Nephron (organoid): ENCODE data around the gene SRF.

Experiments used
- H3K27ac Mint-ChIP-seq, 3 experiments: 2 replicates each; pipeline ENCODE4 v1.8.0; 2020; ENCODE audit warnings: mixed read lengths in 3 of 3, mild to moderate bottlenecking in 2 of 3, moderate library complexity in 1 of 3
- H3K27me3 Mint-ChIP-seq: 2 replicates; pipeline ENCODE4 v1.8.0; 2021; ENCODE audit warnings: low read depth, mild to moderate bottlenecking, moderate library complexity, mixed read lengths
- H3K36me3 Mint-ChIP-seq: 2 replicates; pipeline ENCODE4 v1.8.0; 2020; ENCODE audit warnings: low read depth, mixed read lengths
- H3K4me1 Mint-ChIP-seq: 2 replicates; pipeline ENCODE4 v1.8.0; 2020; ENCODE audit warnings: mixed read lengths
- H3K4me3 Mint-ChIP-seq, 3 experiments: 2 replicates each; pipeline ENCODE4 v1.8.0; 2020; ENCODE audit warnings: mild to moderate bottlenecking in 3 of 3, mixed read lengths in 3 of 3, moderate library complexity in 2 of 3
- H3K9me3 Mint-ChIP-seq: 2 replicates; pipeline ENCODE4 v1.8.0; 2020; ENCODE audit warnings: mixed read lengths
- CTCF ChIP-seq, 3 experiments: fragments of 200-600 bp; sonication (generic); IDR thresholded peaks; one replicate each; pipeline ENCODE4 v1.5.0; 2021; ENCODE audit warnings: antibody characterized with exemption in 3 of 3; ENCODE audit not compliant: unreplicated experiment in 3 of 3

The SRF gene

GRCh38 chr6:43188426-43188825 is 17.4 kb downstream of the SRF start:
- no peak overlapping the region for H3K4me3 Mint-ChIP-seq
- peaks cover 8% of the 10 kb centered on the region for H3K4me1 Mint-ChIP-seq
- TF ChIP-seq CTCF (IDR thresholded peaks at IDR 0.05; ENCODE audit: unreplicated experiment in 3 of 3): no peak
- no peaks in the 10 kb centered on the region for H3K9me3 Mint-ChIP-seq
- H3K27ac Mint-ChIP-seq: no peak overlapping the region
- no peaks in the 10 kb centered on the region for H3K27me3 Mint-ChIP-seq
- H3K36me3 Mint-ChIP-seq: peaks cover 48% of the 10 kb centered on the region

- Mint-ChIP-seq H3K4me1 (no peaks in the 10 kb centered on the region), H3K36me3 (peaks cover 52% of the 10 kb centered on the region), H3K9me3 (no peaks in the 10 kb centered on the region), H3K4me3 (no peak overlapping the region), H3K27ac (no peak overlapping the region), H3K27me3 (no peaks in the 10 kb centered on the region)
- no peak for TF ChIP-seq CTCF (IDR thresholded peaks at IDR 0.05; ENCODE audit: unreplicated experiment in 3 of 3)
These were observed 18.8 kb downstream of the SRF start for GRCh38 chr6:43189776-43190304.

- no peak for TF ChIP-seq CTCF (IDR thresholded peaks at IDR 0.05; ENCODE audit: unreplicated experiment in 3 of 3)
- Mint-ChIP-seq H3K36me3 (peaks cover 53% of the 10 kb centered on the region), H3K4me3 (no peak overlapping the region), H3K9me3 (no peaks in the 10 kb centered on the region), H3K27ac (no peak overlapping the region), H3K4me1 (no peaks in the 10 kb centered on the region), H3K27me3 (no peaks in the 10 kb centered on the region)
These were observed 21.8 kb downstream of the SRF start for GRCh38 chr6:43192911-43193310.

GRCh38 chr6:43193929-43194328 is 22.9 kb downstream of the SRF start:
- no peak for TF ChIP-seq CTCF (IDR thresholded peaks at IDR 0.05; ENCODE audit: unreplicated experiment in 3 of 3)
- Mint-ChIP-seq H3K36me3 (peaks cover 44% of the 10 kb centered on the region), H3K27me3 (no peaks in the 10 kb centered on the region), H3K4me3 (no peak overlapping the region), H3K27ac (no peak overlapping the region), H3K9me3 (no peaks in the 10 kb centered on the region), H3K4me1 (no peaks in the 10 kb centered on the region)

- no peaks in the 10 kb centered on the region for H3K9me3 Mint-ChIP-seq
- no peaks in the 10 kb centered on the region for H3K27me3 Mint-ChIP-seq
- H3K36me3 Mint-ChIP-seq: peaks cover 54% of the 10 kb centered on the region
- no peak overlapping the region for H3K4me3 Mint-ChIP-seq
- H3K4me1 Mint-ChIP-seq: no peaks in the 10 kb centered on the region
- TF ChIP-seq CTCF (IDR thresholded peaks at IDR 0.05; ENCODE audit: unreplicated experiment in 3 of 3): no peak
- no peak overlapping the region for H3K27ac Mint-ChIP-seq
These were observed 25.3 kb downstream of the SRF start for GRCh38 chr6:43196337-43196736.

GRCh38 chr6:43199912-43200311 is 28.8 kb downstream of the SRF start:
- H3K9me3 Mint-ChIP-seq: no peaks in the 10 kb centered on the region
- no peaks in the 10 kb centered on the region for H3K4me1 Mint-ChIP-seq
- H3K27me3 Mint-ChIP-seq: no peaks in the 10 kb centered on the region
- no peak for TF ChIP-seq CTCF (IDR thresholded peaks at IDR 0.05; ENCODE audit: unreplicated experiment in 3 of 3)
- no peak overlapping the region for H3K4me3 Mint-ChIP-seq
- peaks cover 42% of the 10 kb centered on the region for H3K36me3 Mint-ChIP-seq
- no peak overlapping the region for H3K27ac Mint-ChIP-seq
